Sigmoid colon (tissue), 7 donors: ENCODE data around the gene PON1. TPM values are rescaled to one million over a fixed set of nuclear protein-coding genes. Genes with fewer than 3 reads are reported as not detected.

Experiments used
- DNase-seq: peaks from one replicate; pipeline ENCODE4 v3.0.0-alpha.2; 2019
- H3K27ac ChIP-seq, 4 donors: fragments of 200-600 bp; sonication (generic); one replicate each; pipeline ENCODE4 v1.5.1; 2016 to 2019; ENCODE audit warnings: mild to moderate bottlenecking in 1 of 4
- H3K27me3 ChIP-seq, 3 donors: fragments of 200-600 bp; sonication (generic); one replicate each; pipeline ENCODE4 v1.5.1; 2019; ENCODE audit warnings: mild to moderate bottlenecking in 1 of 3
- H3K36me3 ChIP-seq, 4 donors: fragments of 200-600 bp; sonication (generic); one replicate each; pipeline ENCODE4 v1.5.1; 2016 to 2019
- H3K4me1 ChIP-seq, 4 donors: fragments of 200-600 bp; sonication (generic); one replicate each; pipeline ENCODE4 v1.5.1; 2017 to 2019
- H3K4me3 ChIP-seq, 4 donors: fragments of 200-600 bp; sonication (generic); one replicate each; pipeline ENCODE4 v1.5.1; 2017 to 2019; ENCODE audit warnings: mild to moderate bottlenecking in 2 of 4, moderate library complexity in 1 of 4
- H3K9me3 ChIP-seq, 4 donors: fragments of 200-600 bp in 3 of 4; sonication (generic) in 3 of 4; one replicate each; pipeline versions ENCODE4 v1.5.1 to v1.6.1; 2013 to 2019
- CTCF ChIP-seq, 4 experiments: fragments of 450-650 bp in 3 of 4; fragments of 200-600 bp in 1 of 4; IDR thresholded peaks; one replicate each; pipeline ENCODE4 v1.5.1; 2016 to 2019; ENCODE audit warnings: antibody characterized with exemption in 4 of 4, mild to moderate bottlenecking in 3 of 4, moderate library complexity in 2 of 4
- EP300 ChIP-seq, 4 donors: sonication (generic); formaldehyde crosslinking; IDR thresholded peaks; one replicate each; pipeline ENCODE4 v1.6.1; 2017; ENCODE audit warnings: antibody characterized with exemption in 4 of 4
- POLR2A ChIP-seq, 2 donors: fragments of 450-650 bp; IDR thresholded peaks; one replicate each; pipeline ENCODE4 v1.6.1; 2016; ENCODE audit warnings: antibody characterized with exemption in 2 of 2, mild to moderate bottlenecking in 2 of 2, moderate library complexity in 2 of 2
- POLR2AphosphoS5 ChIP-seq, 4 donors: sonication (generic); formaldehyde crosslinking; IDR thresholded peaks; one replicate each; pipeline ENCODE4 v1.6.1; 2017; ENCODE audit warnings: antibody characterized with exemption in 4 of 4
- WGBS, 2 donors: extraction: QIAGEN DNeasy Blood & Tissue Kit; methylation state at CpG; one replicate each; pipeline ENCODE4 v1.1.7; 2013; 5-methylcytosine and 5-hydroxymethylcytosine counted together
- intact Hi-C: fragments of 100-400 bp; cut with DNase I; formaldehyde crosslinking; loops from one replicate; pipeline ENCODE4 v1.15.1; 2023
- polyA plus RNA-seq, 3 donors: library from polyadenylated mRNA; stranded (reverse); fragments of 200-250 nt; gene quantifications; one replicate each; pipeline ENCODE4 v1.2.3, GENCODE V29; 2013
- total RNA-seq, 4 donors: library from RNA; depleted of rRNA; stranded (reverse); fragments of >200 nt; gene quantifications; one replicate each; pipeline ENCODE4 v1.1.0, GENCODE V29; 2016
- donor health status: healthy with polysubstance abuse.
- donor health status: Bipolar disorder and iron deficiency.
- donor health status: healthy.

The PON1 gene
- total and polyA plus RNA-seq, 7 donors = 0.16 to 0.19 TPM; not detected in 5

- intact Hi-C loops = no loop called here
- Histone ChIP-seq H3K4me1 (no peaks in the 10 kb centered on the region), H3K4me3 (no peak overlapping the region), H3K27me3 (no peaks in the 10 kb centered on the region), H3K9me3 (no peaks in the 10 kb centered on the region), H3K27ac (no peak overlapping the region), H3K36me3 (peaks cover 0 to 48% (median 0%) of the 10 kb centered on the region in 4 donors)
- 86 to 93% methylated on average over 2 of the region's 2 CpGs for WGBS, 2 donors
- TF ChIP-seq POLR2A (IDR thresholded peaks at IDR 0.05) = no peak
- no peak for TF ChIP-seq EP300 (IDR thresholded peaks at IDR 0.05)
- no peak for TF ChIP-seq POLR2AphosphoS5 (IDR thresholded peaks at IDR 0.05)
- TF ChIP-seq CTCF (IDR thresholded peaks at IDR 0.05) = no peak
- DNase-seq = no peak
These were observed 48.2 kb downstream of the PON1 start for GRCh38 chr7:95276114-95276513.

DNA sequence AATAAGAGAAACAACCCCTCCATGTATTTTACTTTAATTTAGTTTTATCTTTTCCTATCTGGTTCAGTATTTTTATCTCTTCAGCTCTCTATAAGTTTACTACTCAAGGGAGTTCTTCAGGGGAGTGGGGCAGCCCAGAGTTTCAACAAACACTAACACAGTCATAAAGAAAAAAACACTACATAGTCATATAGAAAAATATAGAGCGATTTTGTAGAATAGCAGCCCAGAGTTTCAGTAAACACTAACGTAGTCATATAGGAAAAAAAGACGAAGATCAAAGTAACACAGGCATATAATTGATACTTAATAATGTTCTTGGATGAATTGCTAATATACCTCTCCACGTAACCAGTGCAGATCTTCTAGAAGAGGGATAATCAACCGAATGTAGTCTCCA, 54.7 kb downstream of the PON1 start:
- DNase-seq = no peak
- H3K4me3 ChIP-seq = no peak overlapping the region
- intact Hi-C loops = no loop called here
- H3K4me1 ChIP-seq = no peaks in the 10 kb centered on the region
- TF ChIP-seq POLR2AphosphoS5 (IDR thresholded peaks at IDR 0.05) = no peak
- no peak for TF ChIP-seq POLR2A (IDR thresholded peaks at IDR 0.05)
- TF ChIP-seq CTCF (IDR thresholded peaks at IDR 0.05) = no peak
- TF ChIP-seq EP300 (IDR thresholded peaks at IDR 0.05) = no peak
- H3K27ac ChIP-seq = no peak overlapping the region
- no peaks in the 10 kb centered on the region for H3K9me3 ChIP-seq
- peaks cover 0 to 44% (median 0%) of the 10 kb centered on the region in 4 donors for H3K36me3 ChIP-seq
- no peaks in the 10 kb centered on the region for H3K27me3 ChIP-seq
- WGBS, 2 donors = 84 to 90% methylated on average over 5 of the region's 5 CpGs

GRCh38 chr7:95267754-95268153, 56.6 kb downstream of the PON1 start:
- Histone ChIP-seq H3K4me1 (no peaks in the 10 kb centered on the region), H3K27me3 (no peaks in the 10 kb centered on the region), H3K4me3 (no peak overlapping the region), H3K27ac (no peak overlapping the region), H3K9me3 (no peaks in the 10 kb centered on the region), H3K36me3 (peaks cover 0 to 31% (median 0%) of the 10 kb centered on the region in 4 donors)
- WGBS, 2 donors = 88 to 90% methylated on average over 2 of the region's 2 CpGs
- no peak for TF ChIP-seq EP300 (IDR thresholded peaks at IDR 0.05)
- no peak for TF ChIP-seq POLR2AphosphoS5 (IDR thresholded peaks at IDR 0.05)
- no peak for TF ChIP-seq CTCF (IDR thresholded peaks at IDR 0.05)
- TF ChIP-seq POLR2A (IDR thresholded peaks at IDR 0.05) = no peak
- DNase-seq = no peak
- intact Hi-C loops = no loop called here

DNA sequence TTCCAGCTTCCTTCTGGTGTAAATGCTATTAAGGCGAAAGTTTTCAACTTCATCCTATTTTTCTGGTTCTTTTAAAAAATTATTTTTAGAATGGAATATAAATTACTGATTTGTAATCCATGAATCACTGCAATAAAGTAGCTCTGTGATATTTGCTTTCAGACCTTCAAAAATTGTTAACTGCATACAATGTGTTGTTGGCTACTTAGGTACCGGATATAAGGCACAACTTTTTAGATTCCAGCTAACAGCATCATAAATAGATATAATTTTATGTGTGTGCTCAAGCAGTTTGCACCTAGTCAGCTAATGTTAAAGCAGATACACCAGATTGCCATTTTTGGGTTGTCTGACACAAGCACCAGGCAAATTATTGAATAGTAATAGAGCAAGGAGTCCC, 58.7 kb downstream of the PON1 start:
- H3K4me3 ChIP-seq = no peak overlapping the region
- H3K27ac ChIP-seq = no peak overlapping the region
- TF ChIP-seq CTCF (IDR thresholded peaks at IDR 0.05) (no peak), POLR2A (IDR thresholded peaks at IDR 0.05) (no peak), POLR2AphosphoS5 (IDR thresholded peaks at IDR 0.05) (no peak), EP300 (IDR thresholded peaks at IDR 0.05) (no peak)
- H3K9me3 ChIP-seq = no peaks in the 10 kb centered on the region
- no peaks in the 10 kb centered on the region for H3K4me1 ChIP-seq
- WGBS, 2 donors = 93 to 96% methylated on average over 2 of the region's 2 CpGs
- no peaks in the 10 kb centered on the region for H3K27me3 ChIP-seq
- H3K36me3 ChIP-seq = peaks cover 0 to 22% (median 0%) of the 10 kb centered on the region in 4 donors
- DNase-seq = no peak
- intact Hi-C loops = no loop called here

DNA sequence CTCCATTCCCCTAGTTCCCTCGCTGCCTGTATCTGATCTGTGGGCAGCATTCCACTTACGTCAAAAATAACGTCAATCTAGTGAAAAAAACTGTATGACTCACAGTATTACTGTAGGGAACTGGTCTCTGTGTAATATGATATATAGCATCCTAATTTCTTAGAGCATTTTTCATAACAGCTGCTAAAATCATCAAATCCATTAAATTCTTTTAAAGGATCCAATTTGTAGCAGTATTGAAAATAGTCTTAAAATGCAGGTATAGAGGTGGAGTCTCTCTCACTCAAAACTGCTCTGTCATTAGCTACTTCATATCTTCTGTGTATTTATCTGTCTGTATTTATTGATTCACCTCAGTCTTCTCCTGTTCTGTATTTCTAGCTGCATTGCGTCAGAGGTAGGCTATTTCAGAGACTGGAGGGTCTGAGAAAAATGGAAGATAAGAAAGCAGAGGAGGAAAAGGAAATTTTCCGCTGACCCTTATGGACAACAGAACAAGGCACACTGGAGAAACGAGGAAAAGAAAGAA, 59.9 kb downstream of the PON1 start:
- Histone ChIP-seq H3K27me3 (no peaks in the 10 kb centered on the region), H3K36me3 (peaks cover 0 to 12% (median 0%) of the 10 kb centered on the region in 4 donors), H3K4me3 (no peak overlapping the region), H3K4me1 (no peaks in the 10 kb centered on the region), H3K9me3 (no peaks in the 10 kb centered on the region), H3K27ac (no peak overlapping the region)
- TF ChIP-seq POLR2A (IDR thresholded peaks at IDR 0.05) (no peak), EP300 (IDR thresholded peaks at IDR 0.05) (no peak), POLR2AphosphoS5 (IDR thresholded peaks at IDR 0.05) (no peak), CTCF (IDR thresholded peaks at IDR 0.05) (no peak)
- intact Hi-C loops = no loop called here
- DNase-seq = no peak
- WGBS, 2 donors = 86 to 93% methylated on average over 6 of the region's 6 CpGs
